Mucosa of descending colon (tissue), 3 donors: ENCODE measurements around the gene LYZL6. TPM values are rescaled to one million over a fixed set of nuclear protein-coding genes. Genes with fewer than 3 reads are reported as not detected.

Source experiments
- ATAC-seq: fragments of 200-7000 bp; cut with Tn5 transposase; one replicate; pipeline ENCODE4 v1.9.1; 2020; ENCODE audit warnings: mild to moderate bottlenecking, moderate library complexity
- DNase-seq, 3 donors: peaks; one replicate each; pipeline ENCODE4 v3.0.0-alpha.2; 2020
- H3K36me3 ChIP-seq: fragments of 200-600 bp; one replicate; pipeline ENCODE4 v1.8.0; 2021; ENCODE audit warnings: low read depth, mild to moderate bottlenecking
- H3K4me1 ChIP-seq: fragments of 200-600 bp; one replicate; pipeline ENCODE4 v1.8.0; 2021; ENCODE audit warnings: low read depth, mild to moderate bottlenecking
- H3K4me3 ChIP-seq: fragments of 200-600 bp; one replicate; pipeline ENCODE4 v1.8.0; 2021; ENCODE audit warnings: mild to moderate bottlenecking
- H3K9me3 ChIP-seq: fragments of 200-600 bp; one replicate; pipeline ENCODE4 v1.8.0; 2021; ENCODE audit warnings: mild to moderate bottlenecking
- CTCF ChIP-seq: fragments of 200-600 bp; IDR thresholded peaks from one replicate; pipeline ENCODE4 v1.8.0; 2022; ENCODE audit warnings: antibody characterized with exemption, mild to moderate bottlenecking
- intact Hi-C, 2 donors: fragments of 100-400 bp; cut with DNase I in 1 of 2; cut with micrococcal nuclease in 1 of 2; formaldehyde crosslinking; loops; one replicate each; pipeline versions ENCODE4 v1.11.0 to v1.11.1; 2022; cut with DNase I, micrococcal nuclease
- total RNA-seq, 3 donors: library from RNA; stranded (reverse); fragmentation: NEBNext Ultra II Directional in 2 of 3; extraction: Animal tissue kit (Norgen Biotek cat#: 25700) in 2 of 3; gene quantifications; one replicate each; pipeline versions ENCODE4 v1.2.1 to v1.2.4, GENCODE V29; 2021 to 2023
- donor health status: DM: no; HTN: no; CAD: no; lungs with moderate emphysema.
- donor health status: DM: no; HTN: no; CAD: no.
- donor health status: DM: no; HTN: yes; CAD: no.

LYZL6 gene
- total RNA-seq, 3 donors from 2014 or later: not detected

- no peak for DNase-seq
- intact Hi-C loops: no loop called here
- no peak for TF ChIP-seq CTCF
- Histone ChIP-seq H3K4me3 (no peak overlapping the region), H3K9me3 (no peaks in the 10 kb centered on the region), H3K36me3 (no peaks in the 10 kb centered on the region), H3K4me1 (no peaks in the 10 kb centered on the region)
- no peak for ATAC-seq
Observed at GRCh38 chr17:35892091-35893035, 51.1 kb downstream of the LYZL6 start.

- DNase-seq (no peak), ATAC-seq (no peak)
- intact Hi-C loops: no loop called here
- Histone ChIP-seq H3K36me3 (no peaks in the 10 kb centered on the region), H3K9me3 (no peaks in the 10 kb centered on the region), H3K4me3 (no peak overlapping the region), H3K4me1 (no peaks in the 10 kb centered on the region)
- TF ChIP-seq CTCF: no peak
Observed at GRCh38 chr17:35891269-35891668, 52.2 kb downstream of the LYZL6 start.

- ATAC-seq: peak; percentile 84
- Histone ChIP-seq H3K36me3 (no peaks in the 10 kb centered on the region), H3K4me3 (no peak overlapping the region), H3K4me1 (no peaks in the 10 kb centered on the region), H3K9me3 (no peaks in the 10 kb centered on the region)
- peak; percentile 37 to 67 (median 37) for DNase-seq
- intact Hi-C loops: no loop called here
- no peak for TF ChIP-seq CTCF
Observed at GRCh38 chr17:35890774-35891155, 52.7 kb downstream of the LYZL6 start.

GRCh38 chr17:35889818-35890773 lies 53.4 kb downstream of the LYZL6 start:
- TF ChIP-seq CTCF: no peak
- ATAC-seq (no peak), DNase-seq (no peak)
- Histone ChIP-seq H3K4me3 (no peak overlapping the region), H3K4me1 (no peaks in the 10 kb centered on the region), H3K9me3 (no peaks in the 10 kb centered on the region), H3K36me3 (no peaks in the 10 kb centered on the region)
- intact Hi-C loops: no loop called here

GRCh38 chr17:35889241-35889640 lies 54.3 kb downstream of the LYZL6 start:
- no peaks in the 10 kb centered on the region for H3K36me3 ChIP-seq
- H3K4me3 ChIP-seq: no peak overlapping the region
- intact Hi-C loops: no loop called here
- H3K9me3 ChIP-seq: no peaks in the 10 kb centered on the region
- TF ChIP-seq CTCF: no peak
- no peaks in the 10 kb centered on the region for H3K4me1 ChIP-seq
- DNase-seq (no peak), ATAC-seq (peak; percentile 34)

Other genes starting within 250 kb of the LYZL6 start
- gene RASL10B, start 212.1 kb downstream of the LYZL6 start, total RNA-seq: 1 to 10 TPM in 1 of 3 donors, under 1 TPM in 1, not detected in 1; 0.65 to 4.6 TPM
- gene GAS2L2, start 190.5 kb downstream of the LYZL6 start, total RNA-seq: not detected
- not detected for gene C17orf50, start 182.8 kb downstream of the LYZL6 start, total RNA-seq
- 10 to 100 TPM; 31.0 to 82.4 (median 43.7) TPM for gene MMP28, start 148.1 kb downstream of the LYZL6 start, total RNA-seq
- gene TAF15, start 134.2 kb downstream of the LYZL6 start, total RNA-seq: 100 to 1,000 TPM; 131 to 165 (median 159) TPM
- gene HEATR9, start 74.8 kb downstream of the LYZL6 start, total RNA-seq: not detected
- 10 to 100 TPM in 2 of 3 donors, 1 to 10 TPM in 1; 8.4 to 20.6 (median 13.7) TPM for gene CCL5, start 63.4 kb downstream of the LYZL6 start, total RNA-seq
- gene RDM1, start 12.9 kb downstream of the LYZL6 start, total RNA-seq: 1 to 10 TPM in 2 of 3 donors, not detected in 1; 1.3 to 3.1 TPM
- gene CCL16, start 37.8 kb upstream of the LYZL6 start, total RNA-seq: under 1 TPM in 2 of 3 donors, not detected in 1; 0.20 to 0.44 TPM
- 1 to 10 TPM; 4.0 to 7.2 (median 6.2) TPM for gene CCL14, start 43.0 kb upstream of the LYZL6 start, total RNA-seq
- 10 to 100 TPM; 19.8 to 79.4 (median 59.7) TPM for gene CCL15, start 57.8 kb upstream of the LYZL6 start, total RNA-seq
- 1 to 10 TPM; 1.3 to 5.2 (median 3.3) TPM for gene CCL23, start 74.3 kb upstream of the LYZL6 start, total RNA-seq
- gene CCL18, start 120.6 kb upstream of the LYZL6 start, total RNA-seq: 1 to 10 TPM; 1.0 to 7.3 (median 2.3) TPM
- gene CCL3, start 146.4 kb upstream of the LYZL6 start, total RNA-seq: 1 to 10 TPM; 1.5 to 4.3 (median 4.1) TPM
- gene CCL4, start 160.1 kb upstream of the LYZL6 start, total RNA-seq: 1 to 10 TPM; 3.7 to 8.8 (median 4.1) TPM
- 10 to 100 TPM in 2 of 3 donors, 1 to 10 TPM in 1; 8.0 to 12.9 (median 10.8) TPM for gene TBC1D3B, start 232.9 kb upstream of the LYZL6 start, total RNA-seq